ENCODE results near the gene PTH1R.

- no peak for TF ChIP-seq CTBP1 (IDR thresholded peaks at IDR 0.05; ENCODE audit: borderline replicate concordance)
- TF ChIP-seq L3MBTL2 (conservative IDR thresholded peaks at IDR 0.05), result no peak
- no peak for TF ChIP-seq FOXM1 (IDR thresholded peaks at IDR 0.05; ENCODE audit: borderline replicate concordance)
- no peak for TF ChIP-seq SP1 (IDR thresholded peaks at IDR 0.05)
- TF ChIP-seq LEF1 (IDR thresholded peaks at IDR 0.05; ENCODE audit: borderline replicate concordance), result no peak
Observed at GRCh38 chr3:46877406-46878125, at the start of gene PTH1R.
